ENCODE results near the gene COTL1. TPM values are rescaled to one million over a fixed set of nuclear protein-coding genes. Genes with fewer than 3 reads are reported as not detected.
A peak's percentile ranks its signal among the peaks of the same experiment; 100 is the strongest.

Gene COTL1
- total and polyA plus RNA-seq, 4 experiments from 2014 or later, result 181 to 683 (median 387) TPM

- Histone ChIP-seq H3K9me3 (ENCODE audit: control insufficient read depth in 1 of 2, low read length in 2 of 2) (no peaks in the 10 kb centered on the region), H3K4me3 (ENCODE audit: low read length in 2 of 2) (no peak overlapping the region), H3K27ac (ENCODE audit: low read depth, low read length) (no peak overlapping the region), H3K27me3 (ENCODE audit: insufficient read depth, low read length) (no peaks in the 10 kb centered on the region), H3K4me1 (ENCODE audit: insufficient read depth, low read length) (peaks cover 10% of the 10 kb centered on the region), H3K36me3 (ENCODE audit: insufficient read depth, low read length) (peaks cover 42% of the 10 kb centered on the region)
- no peak for DNase-seq
- H3K27ac Mint-ChIP-seq, result peak overlapping the region in 4 of 7 donors; percentile 24 to 81 (median 44)
- H3K36me3 Mint-ChIP-seq, result peaks cover 73 to 80% of the 10 kb centered on the region in 2 donors
- ChIA-PET CTCF (ENCODE audit: partially characterized antibody) (interaction anchor here (0.9 to 1.3 kb wide), 5 partner anchors 16 to 153 kb away, joined by 3 to 5 read pairs (median 3); no protein-coding TSS in a partner anchor), POLR2A (ENCODE audit: partially characterized antibody) (interaction anchor here (0.5 kb wide), 1 partner anchor 172 kb away, joined by 3 read pairs; no protein-coding TSS in a partner anchor)
- peaks cover 3 to 15% (median 7%) of the 10 kb centered on the region in 8 donors for H3K9me3 Mint-ChIP-seq
- intact Hi-C loops (cut with micrococcal nuclease), result no loop called here
- peaks cover 4 to 32% (median 22%) of the 10 kb centered on the region in 4 donors for H3K4me1 Mint-ChIP-seq
- H3K4me3 Mint-ChIP-seq, result no peak overlapping the region
- no peaks in the 10 kb centered on the region for H3K27me3 Mint-ChIP-seq
Observed at GRCh38 chr16:84567286-84567962, 50.5 kb downstream of the COTL1 start.

GRCh38 chr16:84566545-84567257 is 51.2 kb downstream of the COTL1 start:
- intact Hi-C loops (cut with micrococcal nuclease), result no loop called here
- POLR2A ChIA-PET (ENCODE audit: partially characterized antibody), result interaction anchor here (0.5 kb wide), 1 partner anchor 172 kb away, joined by 3 read pairs; no protein-coding TSS in a partner anchor
- Mint-ChIP-seq H3K4me3 (no peak overlapping the region), H3K27me3 (no peaks in the 10 kb centered on the region), H3K27ac (peak overlapping the region in 5 of 7 donors; percentile 2 to 64 (median 14)), H3K9me3 (peaks cover 3 to 15% (median 7%) of the 10 kb centered on the region in 8 donors), H3K36me3 (peaks cover 68 to 77% of the 10 kb centered on the region in 2 donors), H3K4me1 (peaks cover 4 to 28% (median 21%) of the 10 kb centered on the region in 4 donors)
- DNase-seq, result no peak
- Histone ChIP-seq H3K36me3 (ENCODE audit: insufficient read depth, low read length) (peaks cover 37% of the 10 kb centered on the region), H3K4me3 (ENCODE audit: low read length in 2 of 2) (no peak overlapping the region), H3K9me3 (ENCODE audit: control insufficient read depth in 1 of 2, low read length in 2 of 2) (no peaks in the 10 kb centered on the region), H3K27ac (ENCODE audit: low read depth, low read length) (no peak overlapping the region), H3K27me3 (ENCODE audit: insufficient read depth, low read length) (no peaks in the 10 kb centered on the region), H3K4me1 (ENCODE audit: insufficient read depth, low read length) (peaks cover 10% of the 10 kb centered on the region)
- CTCF ChIA-PET (ENCODE audit: partially characterized antibody), result interaction anchor here (0.9 to 1.1 kb wide), 3 partner anchors 50 to 63 kb away, joined by 3 to 4 read pairs (median 3); no protein-coding TSS in a partner anchor

GRCh38 chr16:84565669-84566495 is 52.0 kb downstream of the COTL1 start:
- CTCF ChIA-PET (ENCODE audit: partially characterized antibody), result interaction anchor here (0.6 to 1.5 kb wide), 6 partner anchors 12 to 106 kb away, joined by 3 read pairs; no protein-coding TSS in a partner anchor
- intact Hi-C loops (cut with micrococcal nuclease), result no loop called here
- Mint-ChIP-seq H3K36me3 (peaks cover 60 to 70% of the 10 kb centered on the region in 2 donors), H3K4me3 (no peak overlapping the region), H3K27me3 (no peaks in the 10 kb centered on the region), H3K4me1 (peaks cover 4 to 21% (median 20%) of the 10 kb centered on the region in 4 donors), H3K27ac (peak overlapping the region in 3 of 7 donors; percentile 36 to 70 (median 64)), H3K9me3 (peaks cover 2 to 14% (median 6%) of the 10 kb centered on the region in 8 donors)
- Histone ChIP-seq H3K4me3 (ENCODE audit: low read length in 2 of 2) (no peak overlapping the region), H3K27me3 (ENCODE audit: insufficient read depth, low read length) (no peaks in the 10 kb centered on the region), H3K9me3 (ENCODE audit: control insufficient read depth in 1 of 2, low read length in 2 of 2) (no peaks in the 10 kb centered on the region), H3K36me3 (ENCODE audit: insufficient read depth, low read length) (peaks cover 32% of the 10 kb centered on the region), H3K4me1 (ENCODE audit: insufficient read depth, low read length) (peaks cover 10% of the 10 kb centered on the region), H3K27ac (ENCODE audit: low read depth, low read length) (no peak overlapping the region)
- POLR2A ChIA-PET (ENCODE audit: partially characterized antibody), result interaction anchor here (0.7 to 1.5 kb wide), 3 partner anchors 17 to 122 kb away, joined by 3 to 7 read pairs (median 3); no protein-coding TSS in a partner anchor
- no peak for DNase-seq

GRCh38 chr16:84563786-84564420 is 54.0 kb downstream of the COTL1 start:
- Mint-ChIP-seq H3K36me3 (peaks cover 42 to 54% of the 10 kb centered on the region in 2 donors), H3K27me3 (no peaks in the 10 kb centered on the region), H3K4me1 (peaks cover 3 to 15% (median 13%) of the 10 kb centered on the region in 4 donors), H3K4me3 (no peak overlapping the region), H3K9me3 (no peaks in the 10 kb centered on the region), H3K27ac (peak overlapping the region in 2 of 7 donors; percentile 22 to 60)
- no peak overlapping the region for H3K4me3 ChIP-seq (ENCODE audit: low read length in 2 of 2)
- H3K27ac ChIP-seq (ENCODE audit: low read depth, low read length), result no peak overlapping the region
- H3K36me3 ChIP-seq (ENCODE audit: insufficient read depth, low read length), result peaks cover 29% of the 10 kb centered on the region
- intact Hi-C loops (cut with micrococcal nuclease), result no loop called here
- H3K9me3 ChIP-seq (ENCODE audit: control insufficient read depth in 1 of 2, low read length in 2 of 2), result no peaks in the 10 kb centered on the region
- ChIA-PET POLR2A (ENCODE audit: partially characterized antibody) (interaction anchor here (0.9 to 2.8 kb wide), 8 partner anchors 9 to 50 kb away, joined by 3 to 11 read pairs (median 4); no protein-coding TSS in a partner anchor), CTCF (ENCODE audit: partially characterized antibody) (interaction anchor here (0.6 to 2.0 kb wide), 5 partner anchors 10 to 105 kb away, joined by 3 to 10 read pairs (median 6); no protein-coding TSS in a partner anchor)
- H3K27me3 ChIP-seq (ENCODE audit: insufficient read depth, low read length), result no peaks in the 10 kb centered on the region
- no peak for DNase-seq
- H3K4me1 ChIP-seq (ENCODE audit: insufficient read depth, low read length), result peaks cover 10% of the 10 kb centered on the region

GRCh38 chr16:84563064-84563715 is 54.7 kb downstream of the COTL1 start:
- intact Hi-C loops (cut with micrococcal nuclease), result no loop called here
- DNase-seq, result no peak
- no peak overlapping the region for H3K4me3 Mint-ChIP-seq
- ChIA-PET CTCF (ENCODE audit: partially characterized antibody) (interaction anchor here (0.8 to 2.0 kb wide), 4 partner anchors 9 to 59 kb away, joined by 3 to 10 read pairs (median 6); no protein-coding TSS in a partner anchor), POLR2A (ENCODE audit: partially characterized antibody) (interaction anchor here (0.6 to 2.8 kb wide), 12 partner anchors 9 to 54 kb away, joined by 3 to 11 read pairs (median 4); partner anchors contain the start of gene COTL1)
- H3K36me3 Mint-ChIP-seq, result peaks cover 36 to 48% of the 10 kb centered on the region in 2 donors
- no peak overlapping the region for H3K4me3 ChIP-seq (ENCODE audit: low read length in 2 of 2)
- no peaks in the 10 kb centered on the region for H3K9me3 ChIP-seq (ENCODE audit: control insufficient read depth in 1 of 2, low read length in 2 of 2)
- H3K27me3 Mint-ChIP-seq, result no peaks in the 10 kb centered on the region
- H3K27me3 ChIP-seq (ENCODE audit: insufficient read depth, low read length), result no peaks in the 10 kb centered on the region
- peak overlapping the region in 4 of 7 donors; percentile 13 to 80 (median 39) for H3K27ac Mint-ChIP-seq
- peaks cover 0 to 9% (median 7%) of the 10 kb centered on the region in 4 donors for H3K4me1 Mint-ChIP-seq
- peaks cover 3% of the 10 kb centered on the region for H3K4me1 ChIP-seq (ENCODE audit: insufficient read depth, low read length)
- H3K36me3 ChIP-seq (ENCODE audit: insufficient read depth, low read length), result peaks cover 29% of the 10 kb centered on the region
- H3K9me3 Mint-ChIP-seq, result no peaks in the 10 kb centered on the region
- H3K27ac ChIP-seq (ENCODE audit: low read depth, low read length), result no peak overlapping the region
